Upper lobe of left lung (tissue), 6 donors: ENCODE measurements around the gene TENM4. TPM values are rescaled to one million over a fixed set of nuclear protein-coding genes. Genes with fewer than 3 reads are reported as not detected.

Source experiments
- ATAC-seq, 2 donors: fragments of 200-7000 bp; cut with Tn5 transposase; one replicate each; pipeline ENCODE4 v1.9.1; 2022; ENCODE audit warnings: mild to moderate bottlenecking in 2 of 2, moderate library complexity in 2 of 2; ENCODE audit not compliant: low FRiP score in 2 of 2
- DNase-seq, 2 donors: peaks; one replicate each; pipeline ENCODE4 v3.0.0-alpha.2; 2019 to 2020
- H3K27ac ChIP-seq, 4 donors: fragments of 200-600 bp; sonication (generic); one replicate each; pipeline ENCODE4 v1.5.1; 2016 to 2019
- H3K27me3 ChIP-seq, 4 donors: fragments of 200-600 bp; sonication (generic); one replicate each; pipeline ENCODE4 v1.5.1; 2017 to 2019
- H3K36me3 ChIP-seq, 4 donors: fragments of 200-600 bp; sonication (generic); one replicate each; pipeline ENCODE4 v1.5.1; 2016 to 2019
- H3K4me1 ChIP-seq, 4 donors: fragments of 200-600 bp; sonication (generic); one replicate each; pipeline ENCODE4 v1.5.1; 2018 to 2019
- H3K4me3 ChIP-seq, 4 donors: fragments of 200-600 bp; sonication (generic); one replicate each; pipeline ENCODE4 v1.5.1; 2017 to 2019; ENCODE audit warnings: mild to moderate bottlenecking in 2 of 4, moderate library complexity in 1 of 4
- H3K9me3 ChIP-seq, 4 donors: fragments of 200-600 bp; sonication (generic); one replicate each; pipeline ENCODE4 v1.5.1; 2018 to 2019
- EP300 ChIP-seq, 4 donors: sonication (generic); formaldehyde crosslinking; IDR thresholded peaks; one replicate each; pipeline ENCODE4 v1.5.1; 2017; ENCODE audit warnings: antibody characterized with exemption in 4 of 4, control low read depth in 2 of 4
- POLR2A ChIP-seq, 4 donors: fragments of 450-650 bp; IDR thresholded peaks; one replicate each; pipeline ENCODE4 v1.5.1; 2016 to 2017; ENCODE audit warnings: antibody characterized with exemption in 4 of 4, mild to moderate bottlenecking in 2 of 4
- POLR2AphosphoS5 ChIP-seq, 2 donors: sonication (generic); formaldehyde crosslinking; IDR thresholded peaks; one replicate each; pipeline ENCODE4 v1.5.1; 2017; ENCODE audit warnings: antibody characterized with exemption in 2 of 2
- WGBS, 2 donors: methylation state at CpG; one replicate each; pipeline ENCODE4 v1.1.5; 2017 to 2018; 5-methylcytosine and 5-hydroxymethylcytosine counted together
- total RNA-seq, 6 donors: library from RNA; depleted of rRNA in 4 of 6; stranded (reverse); fragments of >200 nt in 4 of 6; gene quantifications; one replicate each; pipeline versions ENCODE4 v1.1.0 to v1.2.1, GENCODE V29; 2016 to 2021
- TF ChIP-seq, protein P1 (sequence below), 6 experiments: fragments of 450-650 bp in 4 of 6; fragments of 200-600 bp in 2 of 6; sonication (generic) in 2 of 6; IDR thresholded peaks; one replicate each; pipeline ENCODE4 v1.5.1; 2016 to 2019; ENCODE audit warnings: antibody characterized with exemption in 6 of 6
- donor health status: DM: no; HTN: no; CAD: no; lungs with moderate emphysema.
- donor health status: DM: no; HTN: yes; CAD: no; lungs with severe emphysema.

Gene TENM4
- total RNA-seq, 6 donors from 2014 or later, result 0.11 to 20.0 (median 3.7) TPM

DNA sequence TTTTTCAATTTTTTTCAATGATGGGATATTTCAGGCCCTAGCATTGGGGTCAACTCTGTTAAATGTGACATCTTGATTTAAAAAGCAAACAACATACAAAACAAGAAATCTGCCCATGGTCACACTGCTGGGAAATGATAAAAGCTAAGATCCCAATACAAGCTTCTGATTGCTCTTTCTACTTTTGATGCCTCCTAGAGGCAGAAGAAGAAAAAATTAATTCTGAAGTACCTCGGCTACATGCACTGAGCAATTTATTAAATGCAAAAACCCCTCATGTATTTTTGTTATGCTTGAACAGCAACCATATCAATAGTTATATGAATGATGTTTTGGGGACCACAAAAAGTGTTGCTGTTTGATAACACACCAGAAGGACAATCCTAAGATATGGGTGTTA lies 524.1 kb downstream of the TENM4 start:
- 83 to 87% methylated on average over 1 of the region's 1 CpG for WGBS, 2 donors
- H3K4me3 ChIP-seq, result no peak overlapping the region
- H3K36me3 ChIP-seq, result no peaks in the 10 kb centered on the region
- no peaks in the 10 kb centered on the region for H3K4me1 ChIP-seq
- no peaks in the 10 kb centered on the region for H3K9me3 ChIP-seq
- no peak for DNase-seq
- no peak for ATAC-seq
- TF ChIP-seq POLR2AphosphoS5 (IDR thresholded peaks at IDR 0.05), result no peak
- TF ChIP-seq POLR2A (IDR thresholded peaks at IDR 0.05), result no peak
- no peak for TF ChIP-seq EP300 (IDR thresholded peaks at IDR 0.05)
- TF ChIP-seq, protein P1, sequence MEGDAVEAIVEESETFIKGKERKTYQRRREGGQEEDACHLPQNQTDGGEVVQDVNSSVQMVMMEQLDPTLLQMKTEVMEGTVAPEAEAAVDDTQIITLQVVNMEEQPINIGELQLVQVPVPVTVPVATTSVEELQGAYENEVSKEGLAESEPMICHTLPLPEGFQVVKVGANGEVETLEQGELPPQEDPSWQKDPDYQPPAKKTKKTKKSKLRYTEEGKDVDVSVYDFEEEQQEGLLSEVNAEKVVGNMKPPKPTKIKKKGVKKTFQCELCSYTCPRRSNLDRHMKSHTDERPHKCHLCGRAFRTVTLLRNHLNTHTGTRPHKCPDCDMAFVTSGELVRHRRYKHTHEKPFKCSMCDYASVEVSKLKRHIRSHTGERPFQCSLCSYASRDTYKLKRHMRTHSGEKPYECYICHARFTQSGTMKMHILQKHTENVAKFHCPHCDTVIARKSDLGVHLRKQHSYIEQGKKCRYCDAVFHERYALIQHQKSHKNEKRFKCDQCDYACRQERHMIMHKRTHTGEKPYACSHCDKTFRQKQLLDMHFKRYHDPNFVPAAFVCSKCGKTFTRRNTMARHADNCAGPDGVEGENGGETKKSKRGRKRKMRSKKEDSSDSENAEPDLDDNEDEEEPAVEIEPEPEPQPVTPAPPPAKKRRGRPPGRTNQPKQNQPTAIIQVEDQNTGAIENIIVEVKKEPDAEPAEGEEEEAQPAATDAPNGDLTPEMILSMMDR (IDR thresholded peaks at IDR 0.05), result no peak
- H3K27me3 ChIP-seq, result no peaks in the 10 kb centered on the region
- no peak overlapping the region for H3K27ac ChIP-seq

- H3K27ac ChIP-seq, result no peak overlapping the region
- TF ChIP-seq, protein P1 (IDR thresholded peaks at IDR 0.05), result no peak
- TF ChIP-seq EP300 (IDR thresholded peaks at IDR 0.05) (no peak), POLR2A (IDR thresholded peaks at IDR 0.05) (no peak), POLR2AphosphoS5 (IDR thresholded peaks at IDR 0.05) (no peak)
- no peak overlapping the region for H3K4me3 ChIP-seq
- H3K27me3 ChIP-seq, result no peaks in the 10 kb centered on the region
- ATAC-seq (no peak), DNase-seq (no peak)
- H3K36me3 ChIP-seq, result no peaks in the 10 kb centered on the region
- no peaks in the 10 kb centered on the region for H3K9me3 ChIP-seq
- H3K4me1 ChIP-seq, result no peaks in the 10 kb centered on the region
- 50 to 90% methylated on average over 1 of the region's 1 CpG for WGBS, 2 donors
These were observed 526.3 kb downstream of the TENM4 start for GRCh38 chr11:78914503-78914902.

DNA sequence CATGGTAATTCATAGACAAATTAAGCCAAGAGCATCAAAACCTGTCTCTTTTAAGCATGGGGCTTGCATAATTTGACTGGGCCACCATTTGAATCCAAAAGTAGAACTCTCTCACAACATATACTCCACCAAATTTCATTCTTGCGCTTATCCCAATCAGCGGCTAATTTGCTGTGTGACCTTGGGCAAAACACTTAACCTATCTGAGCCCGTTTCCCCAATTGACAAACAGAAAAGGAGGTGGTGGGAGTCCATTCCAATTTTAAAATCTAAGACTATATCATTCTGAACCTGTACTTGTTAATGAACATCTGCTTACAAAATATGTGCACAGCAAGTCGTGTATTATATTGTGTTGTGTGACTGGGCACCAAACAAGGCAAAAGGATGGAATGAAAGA lies 528.1 kb downstream of the TENM4 start:
- Histone ChIP-seq H3K27ac (no peak overlapping the region), H3K9me3 (no peaks in the 10 kb centered on the region)
- no peak for ATAC-seq

DNA sequence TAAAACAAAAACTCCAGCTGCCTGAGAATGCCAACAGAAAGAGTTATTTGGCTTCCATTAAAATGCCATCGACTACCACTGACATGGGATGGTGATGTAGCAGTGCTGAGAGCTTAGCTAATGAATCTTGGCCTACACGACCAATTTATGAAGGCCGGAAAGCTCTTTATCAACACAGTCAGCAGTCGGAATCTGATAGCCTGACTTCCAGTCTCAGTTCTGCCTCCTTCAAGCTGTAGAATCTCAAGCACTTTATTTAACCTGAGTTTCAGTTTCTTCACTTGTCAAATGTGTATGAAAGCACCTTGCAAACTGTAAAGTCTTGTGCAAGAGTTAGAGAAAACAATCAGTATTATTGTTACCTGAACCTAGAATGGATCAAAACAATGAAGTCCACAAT lies 530.5 kb downstream of the TENM4 start:
- WGBS, 2 donors, result 68 to 73% methylated on average over 4 of the region's 4 CpGs
- TF ChIP-seq POLR2A (IDR thresholded peaks at IDR 0.05), result no peak
- TF ChIP-seq EP300 (IDR thresholded peaks at IDR 0.05), result no peak
- TF ChIP-seq, protein P1 (IDR thresholded peaks at IDR 0.05), result no peak
- no peak for TF ChIP-seq POLR2AphosphoS5 (IDR thresholded peaks at IDR 0.05)
- Histone ChIP-seq H3K27me3 (no peaks in the 10 kb centered on the region), H3K27ac (no peak overlapping the region), H3K36me3 (no peaks in the 10 kb centered on the region), H3K4me3 (no peak overlapping the region), H3K4me1 (no peaks in the 10 kb centered on the region), H3K9me3 (no peaks in the 10 kb centered on the region)
- no peak for ATAC-seq
- no peak for DNase-seq

More for the DNA sequence above, 528.1 kb downstream of the TENM4 start:
- TF ChIP-seq POLR2A (IDR thresholded peaks at IDR 0.05), result no peak
- TF ChIP-seq, protein P1 (IDR thresholded peaks at IDR 0.05), result no peak
- 87 to 94% methylated on average over 4 of the region's 4 CpGs for WGBS, 2 donors
- H3K4me1 ChIP-seq, result no peaks in the 10 kb centered on the region
- DNase-seq, result no peak
- no peak overlapping the region for H3K4me3 ChIP-seq
- H3K27me3 ChIP-seq, result no peaks in the 10 kb centered on the region
- no peaks in the 10 kb centered on the region for H3K36me3 ChIP-seq

- DNase-seq (no peak), ATAC-seq (no peak)
- Histone ChIP-seq H3K36me3 (no peaks in the 10 kb centered on the region), H3K4me3 (no peak overlapping the region), H3K27ac (no peak overlapping the region), H3K9me3 (no peaks in the 10 kb centered on the region), H3K27me3 (no peaks in the 10 kb centered on the region), H3K4me1 (no peaks in the 10 kb centered on the region)
- TF ChIP-seq EP300 (IDR thresholded peaks at IDR 0.05) (no peak), POLR2AphosphoS5 (IDR thresholded peaks at IDR 0.05) (no peak), POLR2A (IDR thresholded peaks at IDR 0.05) (no peak)
- TF ChIP-seq, protein P1 (IDR thresholded peaks at IDR 0.05), result no peak
- WGBS, 2 donors, result 93 to 95% methylated on average over 4 of the region's 4 CpGs
These were observed 531.4 kb downstream of the TENM4 start for GRCh38 chr11:78909386-78909785.
